ENCODE data around the gene MIEN1.
"Not testable (repeated sequence)": the region's sequence is repeated elsewhere in the genome, so short reads cannot be mapped to it uniquely, and the experiment has no call there.

MIEN1 gene

DNA sequence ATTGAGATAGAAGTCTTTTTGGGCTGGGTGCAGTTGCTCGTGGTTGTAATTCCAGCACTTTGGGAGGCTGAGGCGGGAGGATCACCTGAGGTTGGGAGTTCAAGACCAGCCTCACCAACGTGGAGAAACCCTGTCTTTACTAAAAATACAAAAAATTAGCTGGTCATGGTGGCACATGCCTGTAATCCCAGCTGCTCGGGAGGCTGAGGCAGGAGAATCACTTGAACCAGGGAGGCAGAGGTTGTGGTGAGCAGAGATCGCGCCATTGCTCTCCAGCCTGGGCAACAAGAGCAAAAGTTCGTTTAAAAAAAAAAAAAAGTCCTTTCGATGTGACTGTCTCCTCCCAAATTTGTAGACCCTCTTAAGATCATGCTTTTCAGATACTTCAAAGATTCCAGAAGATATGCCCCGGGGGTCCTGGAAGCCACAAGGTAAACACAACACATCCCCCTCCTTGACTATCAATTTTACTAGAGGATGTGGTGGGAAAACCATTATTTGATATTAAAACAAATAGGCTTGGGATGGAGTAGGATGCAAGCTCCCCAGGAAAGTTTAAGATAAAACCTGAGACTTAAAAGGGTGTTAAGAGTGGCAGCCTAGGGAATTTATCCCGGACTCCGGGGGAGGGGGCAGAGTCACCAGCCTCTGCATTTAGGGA is 31.0 kb downstream of the MIEN1 start:
- DNase-seq (ENCODE audit: low read depth in 2 of 2), result not testable (repeated sequence)

DNA sequence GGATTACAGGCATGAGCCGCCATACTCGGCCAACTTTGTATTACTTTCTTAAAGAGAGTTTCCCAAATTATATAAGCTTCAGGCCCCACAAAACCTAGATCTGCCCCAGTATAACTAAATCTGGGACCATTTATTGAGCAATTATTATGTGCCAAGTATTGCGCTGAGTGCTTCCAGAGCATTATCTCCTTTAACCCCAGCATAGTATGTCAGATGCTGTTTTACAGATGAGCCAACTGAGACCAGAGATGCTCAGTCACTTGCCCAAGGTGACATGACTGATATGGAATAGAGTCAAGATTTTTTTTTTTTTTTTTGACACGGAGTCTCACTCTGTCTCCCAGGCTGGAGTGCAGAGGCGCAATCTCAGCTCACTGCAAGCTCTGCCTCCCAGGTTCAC is 32.4 kb downstream of the MIEN1 start:
- no peak for DNase-seq (ENCODE audit: low read depth in 2 of 2)

- DNase-seq (ENCODE audit: low read depth in 2 of 2), result no peak
Observed at GRCh38 chr17:39696731-39697130, 33.6 kb downstream of the MIEN1 start.

GRCh38 chr17:39695089-39695474 is 35.2 kb downstream of the MIEN1 start:
- DNase-seq (ENCODE audit: low read depth in 2 of 2), result no peak

- no peak for DNase-seq (ENCODE audit: low read depth in 2 of 2)
Observed at GRCh38 chr17:39694593-39694992, 35.7 kb downstream of the MIEN1 start.

GRCh38 chr17:39688945-39689344 is 41.4 kb downstream of the MIEN1 start:
- DNase-seq (ENCODE audit: low read depth in 2 of 2), result no peak

DNA sequence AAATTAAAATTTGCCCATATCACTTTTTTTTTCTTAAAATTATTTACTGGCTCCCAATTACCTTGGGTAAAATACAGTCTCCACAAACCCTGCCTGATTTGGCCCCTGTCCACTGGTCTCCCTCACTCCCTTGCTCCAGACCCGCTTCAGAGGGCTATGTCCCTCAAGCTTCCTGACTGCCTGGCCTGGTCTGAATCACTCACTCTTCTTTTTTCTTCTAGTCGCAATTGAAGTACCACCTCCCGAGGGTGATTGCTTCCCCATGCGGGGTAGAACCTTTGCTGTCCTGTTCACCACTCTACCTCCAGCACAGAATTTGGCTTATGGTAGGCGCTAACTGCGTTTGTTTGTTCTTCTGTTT is 41.9 kb downstream of the MIEN1 start:
- DNase-seq (ENCODE audit: low read depth in 2 of 2), result no peak

GRCh38 chr17:39687546-39688474 is 42.5 kb downstream of the MIEN1 start, which contains the start of gene PGAP3:
TSS of gene PGAP3 (minus strand) at chr17:39688057. CDS start at chr17:39688014, 43 bp downstream.
- peak; percentile 52 to 73 for DNase-seq (ENCODE audit: low read depth in 2 of 2)

GRCh38 chr17:39687101-39687545 is 43.2 kb downstream of the MIEN1 start:
- no peak for DNase-seq (ENCODE audit: low read depth in 2 of 2)

- no peak for DNase-seq (ENCODE audit: low read depth in 2 of 2)
Observed at GRCh38 chr17:39684369-39685192, 45.8 kb downstream of the MIEN1 start.

- DNase-seq (ENCODE audit: low read depth in 2 of 2), result no peak
Observed at GRCh38 chr17:39683295-39683939, 46.9 kb downstream of the MIEN1 start.

DNA sequence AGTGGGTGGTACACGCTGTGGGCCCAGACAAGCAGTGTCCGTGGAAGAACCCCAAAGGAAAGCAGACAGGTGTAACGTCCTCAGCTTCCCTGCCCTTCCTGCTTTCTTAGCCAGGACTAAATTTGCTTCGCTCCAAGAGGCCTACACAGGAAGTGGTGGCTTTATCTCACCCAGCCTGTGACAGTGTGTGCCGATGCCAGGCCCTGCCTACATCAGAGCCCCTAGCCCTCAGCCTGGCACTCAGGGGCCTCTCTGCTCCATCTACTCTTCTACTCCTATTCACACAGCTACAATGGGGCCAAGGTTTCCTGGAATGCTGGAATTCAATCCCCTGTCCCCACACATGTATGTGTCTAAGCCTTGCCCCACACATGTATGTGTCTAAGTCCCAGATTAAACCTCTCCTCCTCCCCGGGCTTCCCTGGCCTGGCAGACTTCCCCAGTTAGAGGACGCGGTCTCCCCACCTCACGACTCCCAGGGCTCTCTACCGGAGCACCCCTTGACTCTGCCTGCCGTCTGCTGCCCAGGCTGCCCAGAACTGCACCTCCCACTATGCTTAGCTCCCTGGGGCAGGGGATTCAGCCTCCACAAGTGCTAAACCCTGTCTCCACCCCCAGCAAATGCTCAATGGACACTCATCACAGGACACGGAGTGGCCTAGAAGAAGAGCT is 50.7 kb downstream of the MIEN1 start:
- no peak for DNase-seq (ENCODE audit: low read depth in 2 of 2)
